GM20000 (cell line): ENCODE results near the gene SLC5A6.

ENCODE experiments used
- DNase-seq: peaks from one replicate; pipeline ENCODE4 v3.0.0; 2012; ENCODE audit warnings: low spot score
- TF ChIP-seq, protein P1 (sequence below): IDR thresholded peaks from 2 replicates; pipeline ENCODE4 v1.5.1; 2012; ENCODE audit warnings: mild to moderate bottlenecking, control low read depth; ENCODE audit errors: extremely low read depth, missing control alignments

Gene SLC5A6

DNA sequence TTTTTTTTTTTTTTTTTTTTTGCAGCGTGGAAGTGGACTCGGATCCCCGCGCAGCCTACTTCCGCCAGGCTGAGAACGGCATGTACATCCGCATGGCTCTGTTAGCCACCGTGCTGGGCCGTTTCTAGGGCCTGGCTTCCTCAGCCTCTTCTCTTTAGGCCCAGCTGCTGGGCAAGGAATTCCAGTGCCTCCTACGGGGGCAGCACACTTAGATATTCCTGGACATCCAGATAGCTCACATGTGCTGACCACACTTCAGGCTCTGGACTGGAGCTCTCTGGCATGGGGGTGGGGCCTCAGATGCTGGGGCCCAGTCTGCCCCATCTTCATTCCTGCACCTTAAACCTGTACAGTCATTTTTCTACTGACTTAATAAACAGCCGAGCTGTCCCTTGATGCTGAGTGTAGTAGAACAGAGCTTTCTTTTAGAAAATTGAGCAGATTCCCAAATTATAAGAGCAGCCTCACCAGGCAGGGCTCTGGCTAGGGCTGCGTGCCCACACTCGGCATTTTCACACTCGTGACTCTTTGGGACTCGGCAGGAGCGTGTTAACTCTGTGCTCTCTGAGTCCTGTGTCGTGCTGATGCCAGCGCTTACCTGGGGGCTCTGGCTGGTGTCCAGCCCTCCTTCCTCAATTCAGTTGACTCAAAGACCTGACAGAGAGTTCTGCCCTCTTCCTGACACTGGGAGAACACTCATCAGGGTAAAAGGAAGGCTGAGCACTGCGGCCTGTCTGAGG, 31.5 kb upstream of the SLC5A6 start:
- no peak for DNase-seq
- TF ChIP-seq, protein P1, sequence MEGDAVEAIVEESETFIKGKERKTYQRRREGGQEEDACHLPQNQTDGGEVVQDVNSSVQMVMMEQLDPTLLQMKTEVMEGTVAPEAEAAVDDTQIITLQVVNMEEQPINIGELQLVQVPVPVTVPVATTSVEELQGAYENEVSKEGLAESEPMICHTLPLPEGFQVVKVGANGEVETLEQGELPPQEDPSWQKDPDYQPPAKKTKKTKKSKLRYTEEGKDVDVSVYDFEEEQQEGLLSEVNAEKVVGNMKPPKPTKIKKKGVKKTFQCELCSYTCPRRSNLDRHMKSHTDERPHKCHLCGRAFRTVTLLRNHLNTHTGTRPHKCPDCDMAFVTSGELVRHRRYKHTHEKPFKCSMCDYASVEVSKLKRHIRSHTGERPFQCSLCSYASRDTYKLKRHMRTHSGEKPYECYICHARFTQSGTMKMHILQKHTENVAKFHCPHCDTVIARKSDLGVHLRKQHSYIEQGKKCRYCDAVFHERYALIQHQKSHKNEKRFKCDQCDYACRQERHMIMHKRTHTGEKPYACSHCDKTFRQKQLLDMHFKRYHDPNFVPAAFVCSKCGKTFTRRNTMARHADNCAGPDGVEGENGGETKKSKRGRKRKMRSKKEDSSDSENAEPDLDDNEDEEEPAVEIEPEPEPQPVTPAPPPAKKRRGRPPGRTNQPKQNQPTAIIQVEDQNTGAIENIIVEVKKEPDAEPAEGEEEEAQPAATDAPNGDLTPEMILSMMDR, result no peak

DNA sequence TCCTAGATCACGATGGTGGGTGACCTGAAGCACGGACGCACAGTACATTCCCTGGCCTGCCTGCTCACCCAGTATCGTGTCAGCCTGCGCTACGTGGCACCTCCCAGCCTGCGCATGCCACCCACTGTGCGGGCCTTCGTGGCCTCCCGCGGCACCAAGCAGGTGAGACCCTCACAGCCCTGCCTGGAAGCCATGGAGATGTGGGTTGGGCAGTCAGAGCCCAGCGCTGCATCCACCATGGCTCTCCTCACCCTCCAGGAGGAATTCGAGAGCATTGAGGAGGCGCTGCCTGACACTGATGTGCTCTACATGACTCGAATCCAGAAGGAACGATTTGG, 30.5 kb upstream of the SLC5A6 start:
- TF ChIP-seq, protein P1, result no peak

DNA sequence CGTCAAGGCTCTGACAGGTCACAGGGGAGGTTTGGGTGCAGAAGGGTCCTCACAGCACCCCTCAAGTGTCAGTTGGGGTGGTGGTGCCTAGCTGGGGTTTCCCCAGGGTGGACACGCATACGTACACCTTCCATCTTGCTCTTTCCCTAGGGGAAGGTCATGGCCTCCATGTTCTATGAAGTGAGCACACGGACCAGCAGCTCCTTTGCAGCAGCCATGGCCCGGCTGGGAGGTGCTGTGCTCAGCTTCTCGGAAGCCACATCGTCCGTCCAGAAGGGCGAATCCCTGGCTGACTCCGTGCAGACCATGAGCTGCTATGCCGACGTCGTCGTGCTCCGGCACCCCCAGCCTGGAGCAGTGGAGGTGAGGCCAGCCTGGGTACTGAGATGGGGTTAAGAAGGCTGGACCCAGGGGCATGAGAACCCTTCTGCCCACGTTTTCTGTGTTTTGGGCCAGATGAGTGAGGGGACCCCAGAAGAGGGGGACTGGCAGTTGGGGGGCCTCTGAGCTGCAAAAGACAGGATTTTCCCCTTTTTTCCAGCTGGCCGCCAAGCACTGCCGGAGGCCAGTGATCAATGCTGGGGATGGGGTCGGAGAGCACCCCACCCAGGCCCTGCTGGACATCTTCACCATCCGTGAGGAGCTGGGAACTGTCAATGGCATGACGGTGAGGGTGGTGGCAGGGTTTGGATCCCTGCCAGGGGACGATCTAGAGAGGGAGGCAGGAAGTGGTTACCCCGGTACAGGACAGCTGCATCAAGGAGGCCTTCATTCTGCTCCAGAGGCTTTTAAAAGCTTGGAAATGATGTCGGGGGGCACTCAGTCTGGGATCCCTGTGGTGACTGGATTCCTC, 29.9 kb upstream of the SLC5A6 start:
- TF ChIP-seq, protein P1, result no peak
- DNase-seq, result no peak

More for the DNA sequence above, 30.5 kb upstream of the SLC5A6 start:
- DNase-seq, result no peak

DNA sequence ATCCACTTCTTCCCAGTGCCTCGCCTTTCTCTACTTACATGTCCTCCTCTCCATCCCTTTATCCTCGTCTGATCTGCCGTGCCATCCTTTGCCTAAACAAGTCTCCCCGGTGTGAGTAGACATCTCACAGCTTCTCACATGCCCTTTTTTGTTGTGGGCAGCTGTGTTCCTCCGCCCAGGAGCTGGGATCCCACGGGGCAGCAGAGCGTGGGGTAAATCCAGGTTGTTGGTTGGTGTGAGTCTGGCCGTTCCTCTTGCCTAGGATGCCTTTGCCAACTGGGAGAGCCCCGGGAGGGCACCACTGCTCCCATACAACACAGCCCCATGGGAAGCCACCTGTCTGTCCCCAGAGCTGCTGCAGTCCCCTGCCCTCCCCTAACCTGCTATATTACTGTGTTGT, 28.3 kb upstream of the SLC5A6 start:
- TF ChIP-seq, protein P1, result no peak
- DNase-seq, result no peak

DNA sequence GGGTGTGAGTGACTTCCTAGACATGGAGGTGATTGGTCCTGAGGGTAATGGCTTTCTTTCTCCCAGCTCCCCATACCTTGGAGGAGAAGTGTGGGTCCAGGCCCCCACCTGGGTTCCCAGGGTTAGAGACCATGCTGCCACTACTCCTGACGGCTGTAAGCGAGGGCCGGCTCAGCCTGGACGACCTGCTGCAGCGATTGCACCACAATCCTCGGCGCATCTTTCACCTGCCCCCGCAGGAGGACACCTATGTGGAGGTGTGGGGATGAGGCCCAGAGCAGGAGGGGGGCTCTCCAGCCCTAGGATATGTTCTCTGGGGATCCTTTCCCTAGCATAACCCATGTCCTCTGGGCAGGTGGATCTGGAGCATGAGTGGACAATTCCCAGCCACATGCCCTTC, 26.9 kb upstream of the SLC5A6 start:
- TF ChIP-seq, protein P1, result no peak
- no peak for DNase-seq

DNA sequence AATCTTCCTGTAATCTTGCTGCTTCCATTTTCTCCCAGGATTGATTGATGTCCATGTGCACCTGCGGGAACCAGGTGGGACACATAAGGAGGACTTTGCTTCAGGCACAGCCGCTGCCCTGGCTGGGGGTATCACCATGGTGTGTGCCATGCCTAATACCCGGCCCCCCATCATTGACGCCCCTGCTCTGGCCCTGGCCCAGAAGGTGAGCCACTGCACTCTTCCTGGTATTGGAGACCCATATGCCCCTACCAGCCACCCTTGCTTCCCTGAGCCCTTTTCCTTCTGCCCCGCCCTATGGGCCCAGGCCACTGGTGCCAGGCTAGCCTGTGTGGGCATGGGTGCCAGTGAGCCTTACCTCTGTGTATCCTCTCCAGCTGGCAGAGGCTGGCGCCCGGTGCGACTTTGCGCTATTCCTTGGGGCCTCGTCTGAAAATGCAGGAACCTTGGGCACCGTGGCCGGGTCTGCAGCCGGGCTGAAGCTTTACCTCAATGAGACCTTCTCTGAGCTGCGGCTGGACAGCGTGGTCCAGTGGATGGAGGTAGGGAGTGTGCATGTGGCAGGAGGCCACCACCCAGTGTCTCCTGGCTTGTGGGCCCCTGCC, 25.4 kb upstream of the SLC5A6 start:
- no peak for DNase-seq
- TF ChIP-seq, protein P1, result no peak

DNA sequence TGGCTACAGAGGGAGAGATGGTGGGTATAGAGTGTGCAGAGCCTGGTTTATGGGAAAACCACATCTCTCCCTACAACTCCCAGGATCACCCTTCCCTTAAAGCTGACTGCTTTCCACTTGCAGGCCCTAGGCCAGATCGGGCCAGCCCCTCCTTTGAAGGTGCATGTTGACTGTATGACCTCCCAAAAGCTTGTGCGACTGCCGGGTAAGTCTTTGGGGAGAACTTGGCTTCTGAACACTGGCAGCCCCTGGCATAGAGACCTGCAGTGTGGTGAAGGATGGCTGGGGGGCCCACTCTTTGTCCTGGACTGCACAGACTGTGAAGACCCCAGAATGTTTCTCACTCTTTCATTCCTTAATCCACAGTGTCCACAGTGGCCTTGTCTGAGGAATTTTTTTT, 24.6 kb upstream of the SLC5A6 start:
- TF ChIP-seq, protein P1, result no peak
- DNase-seq, result no peak
